Measurements from ENCODE around the gene BRD3. TPM values are rescaled to one million over a fixed set of nuclear protein-coding genes. Genes with fewer than 3 reads are reported as not detected.

The BRD3 gene
- total RNA-seq, 1 donor from 2014 or later: 39.6 TPM

- peaks cover 18% of the 10 kb centered on the region for H3K27me3 Mint-ChIP-seq (ENCODE audit: low read depth, unreplicated experiment)
- H3K36me3 Mint-ChIP-seq (ENCODE audit: low read depth, unreplicated experiment): no peaks in the 10 kb centered on the region
- TF ChIP-seq EZH2 (IDR thresholded peaks at IDR 0.05; ENCODE audit: insufficient read depth, low read length) (no peak), CTCF (IDR thresholded peaks at IDR 0.05; ENCODE audit: insufficient read depth, low read depth, low read length) (no peak)
- Histone ChIP-seq H3K9ac (ENCODE audit: low read length) (no peak overlapping the region), H3K4me2 (ENCODE audit: low read length) (no peak overlapping the region), H3K27me3 (ENCODE audit: insufficient read depth, low read length) (peaks cover 6% of the 10 kb centered on the region), H3K9me3 (ENCODE audit: insufficient read depth, low read depth, low read length) (no peaks in the 10 kb centered on the region), H3K36me3 (ENCODE audit: insufficient read depth, low read length) (no peaks in the 10 kb centered on the region), H3K4me1 (ENCODE audit: insufficient read depth, low read length) (no peaks in the 10 kb centered on the region), H3K79me2 (ENCODE audit: insufficient read depth, low read length) (no peaks in the 10 kb centered on the region), H3K4me3 (ENCODE audit: insufficient read depth, low read depth, low read length) (no peak overlapping the region), H2AFZ (ENCODE audit: low read depth, low read length) (no peak overlapping the region), H3K27ac (ENCODE audit: low read depth, low read length) (no peak overlapping the region), H4K20me1 (ENCODE audit: insufficient read depth, low read length) (no peaks in the 10 kb centered on the region)
- FAIRE-seq: no peak
- no peak overlapping the region for H3K27ac Mint-ChIP-seq (ENCODE audit: unreplicated experiment)
- DNase-seq (ENCODE audit: low read depth): no peak
- H3K4me1 Mint-ChIP-seq (ENCODE audit: low read depth, unreplicated experiment): no peaks in the 10 kb centered on the region
- H3K4me3 Mint-ChIP-seq (ENCODE audit: unreplicated experiment): no peak overlapping the region
- peaks cover 8% of the 10 kb centered on the region for H3K9me3 Mint-ChIP-seq (ENCODE audit: unreplicated experiment)
Measured at GRCh38 chr9:134088063-134088725, 20.4 kb upstream of the BRD3 start.

- H3K4me1 ChIP-seq (ENCODE audit: insufficient read depth, low read length): no peaks in the 10 kb centered on the region
- H3K36me3 ChIP-seq (ENCODE audit: insufficient read depth, low read length): no peaks in the 10 kb centered on the region
- no peak overlapping the region for H3K4me2 ChIP-seq (ENCODE audit: low read length)
- TF ChIP-seq EZH2 (IDR thresholded peaks at IDR 0.05; ENCODE audit: insufficient read depth, low read length) (no peak), CTCF (IDR thresholded peaks at IDR 0.05; ENCODE audit: insufficient read depth, low read depth, low read length) (no peak)
- H3K4me3 Mint-ChIP-seq (ENCODE audit: unreplicated experiment): no peak overlapping the region
- H3K27ac Mint-ChIP-seq (ENCODE audit: unreplicated experiment): no peak overlapping the region
- FAIRE-seq (no peak), DNase-seq (ENCODE audit: low read depth) (no peak)
- peaks cover 8% of the 10 kb centered on the region for H3K9me3 Mint-ChIP-seq (ENCODE audit: unreplicated experiment)
- no peaks in the 10 kb centered on the region for H3K27me3 ChIP-seq (ENCODE audit: insufficient read depth, low read length)
- no peak overlapping the region for H3K4me3 ChIP-seq (ENCODE audit: insufficient read depth, low read depth, low read length)
- peaks cover 27% of the 10 kb centered on the region for H3K27me3 Mint-ChIP-seq (ENCODE audit: low read depth, unreplicated experiment)
- H3K9ac ChIP-seq (ENCODE audit: low read length): no peak overlapping the region
- H3K4me1 Mint-ChIP-seq (ENCODE audit: low read depth, unreplicated experiment): no peaks in the 10 kb centered on the region
- no peaks in the 10 kb centered on the region for H3K79me2 ChIP-seq (ENCODE audit: insufficient read depth, low read length)
- no peaks in the 10 kb centered on the region for H3K36me3 Mint-ChIP-seq (ENCODE audit: low read depth, unreplicated experiment)
- no peak overlapping the region for H2AFZ ChIP-seq (ENCODE audit: low read depth, low read length)
- no peaks in the 10 kb centered on the region for H3K9me3 ChIP-seq (ENCODE audit: insufficient read depth, low read depth, low read length)
- no peak overlapping the region for H3K27ac ChIP-seq (ENCODE audit: low read depth, low read length)
- no peaks in the 10 kb centered on the region for H4K20me1 ChIP-seq (ENCODE audit: insufficient read depth, low read length)
Measured at GRCh38 chr9:134085674-134086073, 17.8 kb upstream of the BRD3 start.

- TF ChIP-seq EZH2 (IDR thresholded peaks at IDR 0.05; ENCODE audit: insufficient read depth, low read length): no peak
- no peak for TF ChIP-seq CTCF (IDR thresholded peaks at IDR 0.05; ENCODE audit: insufficient read depth, low read depth, low read length)
- peaks cover 31% of the 10 kb centered on the region for H3K27me3 Mint-ChIP-seq (ENCODE audit: low read depth, unreplicated experiment)
- no peaks in the 10 kb centered on the region for H3K79me2 ChIP-seq (ENCODE audit: insufficient read depth, low read length)
- FAIRE-seq (no peak), DNase-seq (ENCODE audit: low read depth) (no peak)
- no peak overlapping the region for H3K27ac ChIP-seq (ENCODE audit: low read depth, low read length)
- no peak overlapping the region for H3K9ac ChIP-seq (ENCODE audit: low read length)
- H2AFZ ChIP-seq (ENCODE audit: low read depth, low read length): no peak overlapping the region
- H3K9me3 ChIP-seq (ENCODE audit: insufficient read depth, low read depth, low read length): no peaks in the 10 kb centered on the region
- H3K4me3 ChIP-seq (ENCODE audit: insufficient read depth, low read depth, low read length): no peak overlapping the region
- H3K4me2 ChIP-seq (ENCODE audit: low read length): no peak overlapping the region
- no peaks in the 10 kb centered on the region for H3K27me3 ChIP-seq (ENCODE audit: insufficient read depth, low read length)
- no peaks in the 10 kb centered on the region for H3K4me1 ChIP-seq (ENCODE audit: insufficient read depth, low read length)
- H3K27ac Mint-ChIP-seq (ENCODE audit: unreplicated experiment): no peak overlapping the region
- H3K4me1 Mint-ChIP-seq (ENCODE audit: low read depth, unreplicated experiment): no peaks in the 10 kb centered on the region
- no peak overlapping the region for H3K4me3 Mint-ChIP-seq (ENCODE audit: unreplicated experiment)
- peaks cover 8% of the 10 kb centered on the region for H3K9me3 Mint-ChIP-seq (ENCODE audit: unreplicated experiment)
- H3K36me3 ChIP-seq (ENCODE audit: insufficient read depth, low read length): no peaks in the 10 kb centered on the region
- no peaks in the 10 kb centered on the region for H3K36me3 Mint-ChIP-seq (ENCODE audit: low read depth, unreplicated experiment)
- H4K20me1 ChIP-seq (ENCODE audit: insufficient read depth, low read length): no peaks in the 10 kb centered on the region
Measured at GRCh38 chr9:134083451-134083850, 15.6 kb upstream of the BRD3 start.

Measured in astrocyte (in vitro differentiated cells and primary cell).